ENCODE measurements around the gene MLLT3.

DNA sequence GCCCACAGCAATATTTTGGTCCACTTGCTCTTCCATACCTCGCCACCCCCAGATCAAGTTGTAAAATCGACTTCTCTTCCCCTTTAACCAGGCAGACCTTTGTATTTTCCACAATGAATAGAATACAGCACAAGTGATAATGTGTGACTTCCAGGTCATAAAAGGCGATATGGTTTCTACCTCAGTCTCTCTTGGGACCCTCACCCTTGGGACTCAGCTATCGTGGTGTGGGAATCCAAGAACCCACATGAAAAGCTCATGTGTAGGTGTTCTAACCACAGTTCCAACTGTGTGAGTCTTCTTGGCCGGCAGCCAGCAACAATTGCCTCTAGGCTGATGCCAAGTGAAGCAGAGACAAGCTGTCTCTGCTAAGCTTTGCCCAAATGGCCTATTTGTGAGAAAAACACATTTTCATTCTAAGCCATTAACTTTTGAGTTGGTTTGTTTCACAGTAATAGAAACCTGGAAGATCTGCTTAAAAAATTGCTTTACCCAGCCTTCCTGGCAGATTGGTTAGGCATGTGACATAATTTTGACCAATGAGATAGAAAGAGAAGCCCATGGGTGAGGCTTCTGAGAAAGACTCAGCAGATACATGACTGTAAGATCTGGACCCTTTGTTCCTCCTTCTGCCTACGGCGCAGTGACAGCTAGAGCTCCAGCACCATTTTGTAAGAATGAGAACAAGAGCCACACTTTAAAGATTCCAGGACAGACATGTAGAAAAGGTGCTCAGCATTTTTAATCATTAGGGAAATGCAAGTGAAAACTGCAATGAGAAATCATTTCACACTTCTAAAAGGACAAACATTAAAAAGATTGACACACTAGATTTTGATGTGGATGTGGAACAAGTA is 18.3 kb upstream of the MLLT3 start:
- TF ChIP-seq EZH2 (IDR thresholded peaks at IDR 0.05; ENCODE audit: borderline replicate concordance, low read depth, low read length, severe bottlenecking) (no peak), CTCF (IDR thresholded peaks at IDR 0.05; ENCODE audit: extremely low read depth in 1 of 2, insufficient read depth in 1 of 2, low read depth in 1 of 2, low read length in 2 of 2) (no peak), POLR2A (IDR thresholded peaks at IDR 0.05; ENCODE audit: low read depth, low read length) (no peak), MAX (IDR thresholded peaks at IDR 0.05; ENCODE audit: insufficient read depth, insufficient read length) (no peak), POLR2AphosphoS5 (IDR thresholded peaks at IDR 0.05; ENCODE audit: insufficient read depth, low read depth, low read length) (no peak), FOS (IDR thresholded peaks at IDR 0.05; ENCODE audit: borderline replicate concordance, insufficient read depth, low read length) (no peak), JUN (IDR thresholded peaks at IDR 0.05; ENCODE audit: borderline replicate concordance, insufficient read depth, insufficient read length, low read depth) (no peak)

All from endothelial cell of umbilical vein (primary cell).